ENCODE data around the gene FUS. TPM values are rescaled to one million over a fixed set of nuclear protein-coding genes. Genes with fewer than 3 reads are reported as not detected.
A peak's percentile ranks its signal among the peaks of the same experiment; 100 is the strongest.
"Not testable (repeated sequence)": the region's sequence is repeated elsewhere in the genome, so short reads cannot be mapped to it uniquely, and the experiment has no call there.

Gene FUS
- total RNA-seq, 6 experiments from 2014 or later: 18.7 to 69.7 (median 40.4) TPM

GRCh38 chr16:31148281-31148728 lies 31.6 kb upstream of the FUS start:
- H3K27ac ChIP-seq: no peak overlapping the region
- intact Hi-C loops (cut with DNase I): no loop called here
- TF ChIP-seq POLR2A (IDR thresholded peaks at IDR 0.05): no peak
- TF ChIP-seq, protein P1, sequence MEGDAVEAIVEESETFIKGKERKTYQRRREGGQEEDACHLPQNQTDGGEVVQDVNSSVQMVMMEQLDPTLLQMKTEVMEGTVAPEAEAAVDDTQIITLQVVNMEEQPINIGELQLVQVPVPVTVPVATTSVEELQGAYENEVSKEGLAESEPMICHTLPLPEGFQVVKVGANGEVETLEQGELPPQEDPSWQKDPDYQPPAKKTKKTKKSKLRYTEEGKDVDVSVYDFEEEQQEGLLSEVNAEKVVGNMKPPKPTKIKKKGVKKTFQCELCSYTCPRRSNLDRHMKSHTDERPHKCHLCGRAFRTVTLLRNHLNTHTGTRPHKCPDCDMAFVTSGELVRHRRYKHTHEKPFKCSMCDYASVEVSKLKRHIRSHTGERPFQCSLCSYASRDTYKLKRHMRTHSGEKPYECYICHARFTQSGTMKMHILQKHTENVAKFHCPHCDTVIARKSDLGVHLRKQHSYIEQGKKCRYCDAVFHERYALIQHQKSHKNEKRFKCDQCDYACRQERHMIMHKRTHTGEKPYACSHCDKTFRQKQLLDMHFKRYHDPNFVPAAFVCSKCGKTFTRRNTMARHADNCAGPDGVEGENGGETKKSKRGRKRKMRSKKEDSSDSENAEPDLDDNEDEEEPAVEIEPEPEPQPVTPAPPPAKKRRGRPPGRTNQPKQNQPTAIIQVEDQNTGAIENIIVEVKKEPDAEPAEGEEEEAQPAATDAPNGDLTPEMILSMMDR (IDR thresholded peaks at IDR 0.05): no peak
- whole genome bisulfite sequencing (ENCODE audit: insufficient coverage, low coverage, low lambda C conversion rate, missing lambda C conversion rate): 12% methylated on average over 11 of the region's 40 CpGs
- no peaks in the 10 kb centered on the region for H3K36me3 ChIP-seq
- peak; percentile 56 to 76 (median 67) for ATAC-seq
- H3K4me1 ChIP-seq: no peaks in the 10 kb centered on the region
- DNase-seq: no peak
- H3K9me3 ChIP-seq: no peaks in the 10 kb centered on the region
- H3K4me3 ChIP-seq: no peak overlapping the region
- no peaks in the 10 kb centered on the region for H3K27me3 ChIP-seq

DNA sequence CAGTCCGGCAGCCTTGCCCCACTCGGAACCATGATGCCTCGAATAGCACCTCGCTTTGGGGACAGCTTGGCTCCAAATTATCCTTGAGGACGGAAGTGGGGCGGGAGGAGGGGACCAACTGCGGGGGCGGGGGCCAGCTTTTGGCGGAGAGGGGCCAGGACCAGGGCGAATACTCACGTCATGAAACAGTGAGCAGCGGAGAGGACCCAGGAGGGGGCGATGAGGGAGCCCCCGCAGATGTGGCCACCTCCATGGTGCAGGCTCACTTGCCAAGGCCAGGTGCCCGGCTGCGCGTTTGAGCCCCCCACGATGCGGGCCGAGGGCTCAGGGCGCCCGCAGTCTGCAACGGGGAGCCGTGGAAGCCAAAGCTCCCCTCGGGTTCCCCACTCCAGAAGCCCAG lies 31.0 kb upstream of the FUS start:
- Histone ChIP-seq H3K4me1 (no peaks in the 10 kb centered on the region), H3K27ac (no peak overlapping the region), H3K36me3 (no peaks in the 10 kb centered on the region), H3K9me3 (no peaks in the 10 kb centered on the region), H3K4me3 (no peak overlapping the region), H3K27me3 (no peaks in the 10 kb centered on the region)
- DNase-seq (no peak), ATAC-seq (no peak)
- no peak for TF ChIP-seq POLR2A (IDR thresholded peaks at IDR 0.05)
- TF ChIP-seq, protein P1 (IDR thresholded peaks at IDR 0.05): no peak
- 62% methylated on average over 7 of the region's 25 CpGs for WGBS (ENCODE audit: insufficient coverage, low coverage, low lambda C conversion rate, missing lambda C conversion rate)
- intact Hi-C loops (cut with DNase I): no loop called here

GRCh38 chr16:31149332-31149731 lies 30.6 kb upstream of the FUS start:
- H3K36me3 ChIP-seq: no peaks in the 10 kb centered on the region
- H3K27ac ChIP-seq: no peak overlapping the region
- H3K4me3 ChIP-seq: no peak overlapping the region
- no peaks in the 10 kb centered on the region for H3K27me3 ChIP-seq
- H3K4me1 ChIP-seq: no peaks in the 10 kb centered on the region
- 49% methylated on average over 5 of the region's 5 CpGs for WGBS (ENCODE audit: insufficient coverage, low coverage, low lambda C conversion rate, missing lambda C conversion rate)
- intact Hi-C loops (cut with DNase I): no loop called here
- ATAC-seq (peak in 1 of 4 donors; percentile 11), DNase-seq (no peak)
- no peaks in the 10 kb centered on the region for H3K9me3 ChIP-seq
- TF ChIP-seq POLR2A (IDR thresholded peaks at IDR 0.05): no peak
- TF ChIP-seq, protein P1 (IDR thresholded peaks at IDR 0.05): no peak

DNA sequence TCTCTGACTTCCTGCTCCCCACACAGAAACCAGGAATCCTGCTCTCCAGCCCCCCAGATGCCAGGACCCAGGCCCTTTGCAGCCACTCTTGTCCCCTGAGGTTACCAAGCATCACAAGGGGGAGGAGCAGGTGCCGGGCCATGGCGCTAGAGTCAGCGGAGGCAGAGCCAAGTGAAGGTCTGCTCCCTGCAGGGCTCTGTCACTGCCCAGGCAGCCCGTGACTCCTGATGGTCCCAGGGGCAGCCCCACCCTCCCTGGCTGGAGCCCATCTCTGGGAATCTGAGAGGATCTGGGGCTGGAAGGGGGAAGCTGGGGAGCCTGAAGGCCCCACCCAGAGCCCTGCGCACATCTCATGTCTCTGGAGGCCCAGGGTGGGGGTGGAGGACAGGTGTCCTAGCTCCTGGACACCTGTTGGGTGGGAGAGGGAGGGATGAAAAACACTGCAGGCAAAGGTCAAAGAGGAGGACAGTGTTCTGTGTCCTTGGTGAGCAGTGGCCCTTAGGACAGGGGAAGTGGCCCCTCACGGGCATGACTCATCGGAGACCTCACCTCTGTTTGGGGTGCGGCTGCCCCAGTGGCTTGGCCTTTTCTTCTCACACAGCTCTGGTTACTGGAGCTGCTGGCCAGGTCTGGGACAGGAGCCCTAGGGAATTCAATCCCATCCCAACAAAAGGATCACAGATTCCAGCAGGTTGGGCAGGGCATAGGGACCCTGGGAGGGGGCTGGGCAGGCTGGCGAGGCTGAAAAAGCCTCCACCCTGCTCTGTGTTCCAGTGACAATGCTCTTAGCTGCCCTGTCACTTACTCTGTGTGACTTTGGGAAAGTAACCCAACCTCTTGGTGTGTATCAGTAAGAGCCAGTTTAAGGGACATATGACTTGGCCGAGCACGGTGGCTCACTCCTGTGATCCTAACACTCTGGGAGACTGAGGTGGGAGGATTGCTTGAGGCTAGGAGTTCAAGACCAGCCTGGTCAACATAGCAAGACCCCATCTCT lies 29.7 kb upstream of the FUS start, which contains the start of gene PRSS36:
Gene PRSS36, minus strand, starts transcription at position 173 of the 997 bp plus-strand sequence. Its CDS starts 31 bp downstream, at position 142.
- no peak for DNase-seq
- H3K27me3 ChIP-seq: no peaks in the 10 kb centered on the region
- H3K27ac ChIP-seq: no peak within 1 kb of the TSS
- TF ChIP-seq POLR2A (IDR thresholded peaks at IDR 0.05): no peak
- TF ChIP-seq, protein P1 (IDR thresholded peaks at IDR 0.05): no peak
- 83% methylated on average over 1 of the region's 11 CpGs for WGBS (ENCODE audit: insufficient coverage, low coverage, low lambda C conversion rate, missing lambda C conversion rate)
- H3K4me3 ChIP-seq: no peak within 1 kb of the TSS
- no peaks in the 10 kb centered on the region for H3K36me3 ChIP-seq
- no peaks in the 10 kb centered on the region for H3K9me3 ChIP-seq
- H3K4me1 ChIP-seq: no peaks in the 10 kb centered on the region
- intact Hi-C loops (cut with DNase I): no loop called here
- peak in 2 of 4 donors; percentile 8 to 10 for ATAC-seq

GRCh38 chr16:31150976-31151375 lies 29.0 kb upstream of the FUS start:
- intact Hi-C loops (cut with DNase I); DNase-seq; H3K4me1 ChIP-seq; H3K9me3 ChIP-seq; ATAC-seq; H3K4me3 ChIP-seq; H3K36me3 ChIP-seq; H3K27ac ChIP-seq; H3K27me3 ChIP-seq: not testable (repeated sequence)
- WGBS (ENCODE audit: insufficient coverage, low coverage, low lambda C conversion rate, missing lambda C conversion rate): 58% methylated on average over 5 of the region's 6 CpGs

Data from right lobe of liver (tissue), 6 donors.